ENCODE results near the gene BAX.
"Not testable (repeated sequence)": the region's sequence is repeated elsewhere in the genome, so short reads cannot be mapped to it uniquely, and the experiment has no call there.

BAX gene

DNA sequence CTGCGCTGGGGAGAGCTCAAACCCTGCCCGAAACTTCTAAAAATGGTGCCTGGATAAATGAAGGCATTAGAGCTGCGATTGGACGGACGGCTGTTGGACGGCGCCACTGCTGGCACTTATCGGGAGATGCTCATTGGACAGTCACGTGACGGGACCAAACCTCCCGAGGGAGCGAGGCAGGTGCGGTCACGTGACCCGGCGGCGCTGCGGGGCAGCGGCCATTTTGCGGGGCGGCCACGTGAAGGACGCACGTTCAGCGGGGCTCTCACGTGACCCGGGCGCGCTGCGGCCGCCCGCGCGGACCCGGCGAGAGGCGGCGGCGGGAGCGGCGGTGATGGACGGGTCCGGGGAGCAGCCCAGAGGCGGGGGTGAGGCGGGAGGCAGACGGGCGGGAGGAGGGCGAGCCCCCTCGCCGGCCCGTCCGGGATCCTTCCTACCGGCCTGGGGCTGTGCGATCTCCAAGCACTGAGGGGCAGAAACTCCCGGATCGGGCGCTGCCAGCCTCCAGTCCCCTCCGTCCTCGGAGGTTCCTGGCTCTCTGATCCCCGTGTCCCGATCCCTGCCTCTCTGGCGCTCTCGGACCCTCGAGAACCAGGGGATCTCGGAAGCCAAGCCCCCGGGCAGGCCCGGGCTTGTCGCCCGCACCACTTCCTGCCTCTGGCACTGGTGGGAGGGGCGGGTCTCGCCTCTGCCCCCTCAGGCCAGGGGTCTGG, at the start of gene BAX:
Gene BAX (plus strand): TSS at position 281 of the 713 bp plus-strand sequence. CDS start 54 bp downstream, at position 335.
- DNase-seq (ENCODE audit: insufficient read length, low spot score) (peak; percentile 98), FAIRE-seq (peak; percentile 99)

DNA sequence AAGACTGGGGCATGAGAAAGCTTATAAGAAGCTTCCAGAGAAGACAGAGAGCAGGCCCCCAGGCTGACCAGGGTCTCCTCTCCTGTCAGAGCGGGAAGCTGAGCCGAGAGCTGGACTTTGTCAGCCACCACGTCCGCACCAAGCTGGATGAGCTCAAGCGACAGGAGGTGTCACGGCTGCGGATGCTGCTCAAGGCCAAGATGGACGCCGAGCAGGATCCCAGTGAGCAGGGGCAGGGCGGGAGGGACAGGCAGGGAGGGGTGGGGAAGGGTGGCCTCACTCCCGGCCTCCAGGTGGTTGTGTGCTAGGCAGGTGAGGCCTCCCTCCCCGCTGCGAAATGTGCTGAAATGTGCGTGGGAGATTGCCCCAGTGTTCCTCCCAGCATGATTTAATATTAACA, 49.0 kb upstream of the BAX start:
- FAIRE-seq (no peak), DNase-seq (ENCODE audit: insufficient read length, low spot score) (no peak)

DNA sequence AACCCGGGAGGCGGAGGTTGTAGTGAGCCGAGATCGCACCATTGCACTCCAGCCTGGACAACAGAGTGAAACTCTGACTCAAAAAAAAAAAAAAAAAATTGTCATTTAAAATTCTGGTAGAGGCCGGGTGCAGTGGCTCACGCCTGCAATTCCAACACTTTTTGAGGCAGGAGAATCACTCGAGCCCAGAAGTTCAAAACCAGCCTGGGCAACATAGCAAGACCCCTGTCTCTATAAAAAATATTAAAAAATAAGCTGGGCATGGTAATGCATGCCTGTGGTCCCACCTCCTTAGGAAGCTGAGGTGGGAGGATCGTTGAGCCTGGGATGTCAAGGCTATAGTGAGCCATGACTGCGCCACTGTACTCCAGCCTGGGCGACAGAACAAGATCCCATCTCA, 48.4 kb upstream of the BAX start:
- DNase-seq (ENCODE audit: insufficient read length, low spot score) (no peak), FAIRE-seq (no peak)

DNA sequence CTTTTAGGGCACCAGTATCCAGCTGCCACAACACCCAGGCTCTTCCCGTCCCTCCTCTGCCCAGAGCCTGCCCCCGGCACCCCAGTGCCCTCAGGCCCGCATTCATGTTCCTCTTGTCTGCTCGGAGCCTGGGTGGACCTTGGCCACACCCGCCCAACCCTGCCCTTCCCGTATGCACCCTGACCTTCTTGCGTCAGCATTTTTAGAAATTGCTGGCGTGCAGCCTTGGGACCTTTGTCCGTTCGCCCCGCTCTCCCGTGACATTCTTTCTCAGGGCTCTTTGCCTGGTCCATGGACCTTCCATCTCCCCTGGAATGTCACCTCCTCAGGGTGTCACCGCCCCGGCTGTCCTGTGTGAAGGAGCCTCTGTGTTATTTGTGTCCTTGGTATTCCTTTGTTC, 47.0 kb upstream of the BAX start:
- DNase-seq (ENCODE audit: insufficient read length, low spot score): no peak
- FAIRE-seq: no peak

DNA sequence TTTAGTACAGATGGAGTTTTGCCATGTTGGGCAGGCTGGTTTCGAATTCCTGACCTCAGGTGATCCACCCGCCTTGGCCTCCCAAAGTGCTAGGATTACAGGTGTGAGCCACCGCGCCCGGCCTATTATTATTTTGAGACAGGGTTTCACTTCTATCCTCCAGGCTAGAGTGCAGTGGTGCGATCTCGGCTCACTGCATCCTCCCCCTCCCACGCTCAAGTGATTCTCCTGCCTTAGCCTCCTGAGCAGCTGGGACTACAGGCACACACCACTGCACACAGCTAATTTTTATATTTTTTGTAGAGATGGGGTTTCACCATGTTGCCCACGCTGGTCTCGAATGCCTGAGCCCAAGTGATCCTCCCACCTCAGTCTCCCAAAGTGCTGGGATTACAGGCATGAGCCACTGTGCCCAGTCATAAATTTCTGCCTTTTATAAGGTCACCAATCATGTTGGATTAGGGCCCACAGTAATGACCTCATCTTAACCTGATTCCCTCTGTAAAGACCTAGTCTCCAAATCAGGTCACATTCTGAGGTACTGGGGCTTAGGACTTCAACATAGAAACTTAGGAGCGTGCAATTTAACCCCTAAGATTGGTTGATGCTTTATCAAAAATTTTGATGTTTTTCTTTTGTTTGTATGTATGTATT, 45.1 kb upstream of the BAX start:
- DNase-seq (ENCODE audit: insufficient read length, low spot score); FAIRE-seq: not testable (repeated sequence)

DNA sequence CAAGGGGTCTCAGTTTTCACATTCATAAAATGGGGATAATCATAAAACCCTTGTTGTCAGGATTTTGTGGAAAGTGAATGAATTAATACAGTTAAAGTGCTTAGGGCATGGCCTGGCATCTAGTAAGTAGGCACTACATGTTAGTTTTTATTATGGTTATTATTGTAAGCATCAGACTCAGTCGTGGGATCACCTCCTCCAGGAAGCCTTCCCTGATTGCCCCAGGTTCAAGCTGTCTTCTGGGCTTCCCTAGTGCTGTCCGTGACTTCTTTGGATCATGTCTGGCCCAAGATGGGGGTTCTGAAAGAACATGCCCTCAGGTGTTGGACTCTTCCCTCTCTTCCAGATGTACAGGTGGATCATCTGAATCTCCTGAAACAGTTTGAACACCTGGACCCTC, 43.9 kb upstream of the BAX start:
- DNase-seq (ENCODE audit: insufficient read length, low spot score) (no peak), FAIRE-seq (no peak)

DNA sequence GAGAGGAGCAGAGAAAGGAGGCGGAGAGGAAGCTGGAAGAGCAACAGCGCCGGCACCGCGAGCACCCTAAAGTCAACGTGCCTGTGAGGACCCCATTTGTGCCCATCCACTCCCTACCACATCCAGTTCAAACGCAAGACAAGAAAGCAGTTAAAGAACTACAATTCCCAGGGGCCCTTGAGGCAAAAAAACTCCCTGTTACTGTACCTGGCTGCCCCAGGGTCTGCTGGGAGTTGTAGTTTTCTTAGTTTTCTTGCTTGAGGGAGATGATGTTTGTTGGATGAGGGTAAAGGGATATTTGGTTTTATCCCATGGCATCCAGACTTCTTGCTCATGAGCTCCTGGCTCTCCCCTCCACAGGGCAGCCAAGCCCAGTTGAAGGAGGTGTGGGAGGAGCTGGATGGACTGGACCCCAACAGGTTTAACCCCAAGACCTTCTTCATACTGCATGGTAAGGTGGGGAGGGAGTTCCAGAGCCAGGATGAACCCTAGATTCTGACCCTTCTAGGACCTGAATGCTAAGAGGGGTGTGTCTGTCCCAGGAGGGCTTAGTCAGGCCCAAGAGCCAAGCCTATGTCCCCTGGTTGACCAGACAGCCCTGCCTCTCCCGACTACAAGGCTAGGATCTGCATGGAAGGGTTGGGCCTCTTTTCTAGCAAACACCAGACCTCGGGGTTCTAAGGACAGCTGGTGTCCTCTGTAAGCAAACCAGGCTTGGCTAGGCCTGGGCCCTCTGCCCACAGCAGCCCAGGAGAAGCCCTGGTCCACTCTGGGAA, 41.4 kb upstream of the BAX start:
- DNase-seq (ENCODE audit: insufficient read length, low spot score): no peak
- no peak for FAIRE-seq

DNA sequence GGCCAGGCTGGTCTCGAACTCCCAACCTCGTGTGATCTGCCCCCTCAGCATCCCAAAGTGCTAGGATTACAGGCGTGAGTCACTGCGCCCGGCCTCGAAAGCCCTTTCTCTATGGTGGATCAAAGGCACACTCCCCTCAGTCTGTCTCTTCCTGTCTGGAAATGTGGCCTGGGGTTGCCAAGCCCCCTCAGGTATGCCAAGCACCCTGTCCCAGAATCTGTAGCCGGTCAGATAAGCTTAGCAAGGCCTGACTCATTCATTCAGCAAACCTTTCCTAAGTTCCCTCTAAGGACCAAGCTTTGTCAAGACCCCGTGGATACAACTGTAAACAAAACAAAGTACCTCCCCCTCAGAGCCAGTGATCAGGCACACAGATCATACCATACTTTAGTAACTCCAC, 40.5 kb upstream of the BAX start:
- DNase-seq (ENCODE audit: insufficient read length, low spot score) (no peak), FAIRE-seq (no peak)

DNA sequence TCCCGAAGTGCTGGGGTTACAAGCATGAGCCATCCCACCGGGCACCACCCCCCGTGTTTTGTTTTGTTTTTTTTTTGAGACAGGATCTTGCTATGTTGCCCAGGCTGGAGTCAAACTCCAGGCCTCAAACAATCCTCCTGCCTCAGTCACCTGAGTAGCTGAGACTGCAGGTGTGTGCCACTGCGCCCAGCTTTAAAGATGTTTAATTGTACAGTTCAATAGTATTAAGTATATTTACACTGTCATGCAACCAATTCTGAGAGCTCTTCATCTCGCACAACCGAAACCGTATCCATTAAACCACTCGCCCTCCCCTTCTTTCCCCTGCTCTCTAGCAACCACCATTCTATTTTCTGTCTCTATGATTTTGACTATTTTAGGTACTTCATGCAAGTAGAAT, 38.9 kb upstream of the BAX start:
- no peak for FAIRE-seq
- DNase-seq (ENCODE audit: insufficient read length, low spot score): no peak

DNA sequence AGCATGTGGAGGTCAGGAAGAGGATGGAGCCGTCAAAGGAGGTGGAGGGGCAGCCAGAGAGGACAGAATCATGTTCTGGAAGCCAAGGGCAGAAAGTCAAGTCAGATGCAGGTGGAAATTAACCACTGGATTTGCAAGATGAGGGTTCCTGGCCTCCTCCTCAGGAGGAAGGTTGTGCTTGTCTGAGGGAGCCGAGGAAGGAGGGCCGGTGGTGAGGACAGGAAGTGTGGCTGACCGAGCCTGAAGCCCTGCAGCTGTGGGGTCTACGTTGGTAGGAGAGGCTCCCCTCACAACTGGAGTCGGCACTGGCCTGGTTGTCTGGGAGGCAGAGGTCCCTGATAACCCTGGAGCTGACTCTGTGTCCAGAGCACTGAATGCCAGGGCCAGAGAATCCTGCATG, 36.6 kb upstream of the BAX start:
- FAIRE-seq (no peak), DNase-seq (ENCODE audit: insufficient read length, low spot score) (no peak)

DNA sequence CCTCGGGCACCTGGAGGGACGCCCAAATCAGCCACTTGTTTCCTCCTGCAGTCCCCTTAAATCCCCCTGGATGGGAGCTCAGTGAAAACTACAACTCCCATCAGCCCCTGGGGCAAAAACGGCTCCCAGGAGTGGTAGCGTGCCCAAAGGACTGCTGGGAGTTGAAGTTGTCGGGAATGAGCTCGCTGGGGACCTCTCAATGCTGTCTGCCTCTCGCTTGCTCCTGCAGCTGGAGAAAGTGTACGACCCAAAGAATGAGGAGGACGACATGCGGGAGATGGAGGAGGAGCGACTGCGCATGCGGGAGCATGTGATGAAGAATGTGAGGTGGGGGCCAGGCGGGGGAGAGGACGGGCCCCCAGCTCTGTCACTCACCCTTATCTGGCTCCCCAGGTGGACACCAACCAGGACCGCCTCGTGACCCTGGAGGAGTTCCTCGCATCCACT, 35.9 kb upstream of the BAX start:
- DNase-seq (ENCODE audit: insufficient read length, low spot score) (peak; percentile 36), FAIRE-seq (no peak)

DNA sequence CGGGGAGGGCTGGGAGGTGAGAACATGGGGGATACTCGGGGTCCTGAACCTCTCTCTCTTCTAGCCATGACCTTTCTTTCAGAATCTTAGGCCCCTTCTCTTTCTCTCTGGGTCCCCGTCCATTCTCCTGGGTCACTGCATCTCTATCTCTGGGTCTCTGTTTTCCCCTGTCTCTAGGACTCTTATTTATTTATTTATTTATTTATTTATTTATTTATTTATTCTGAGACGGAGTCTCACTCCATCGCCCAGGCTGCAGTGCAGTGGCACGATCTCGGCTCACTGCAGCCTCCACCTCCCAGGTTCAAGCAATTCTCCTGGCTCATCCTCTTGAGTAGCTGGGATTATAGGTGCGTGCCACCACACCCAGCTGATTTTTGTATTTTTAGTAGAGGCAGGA, 35.4 kb upstream of the BAX start:
- FAIRE-seq; DNase-seq (ENCODE audit: insufficient read length, low spot score): not testable (repeated sequence)

DNA sequence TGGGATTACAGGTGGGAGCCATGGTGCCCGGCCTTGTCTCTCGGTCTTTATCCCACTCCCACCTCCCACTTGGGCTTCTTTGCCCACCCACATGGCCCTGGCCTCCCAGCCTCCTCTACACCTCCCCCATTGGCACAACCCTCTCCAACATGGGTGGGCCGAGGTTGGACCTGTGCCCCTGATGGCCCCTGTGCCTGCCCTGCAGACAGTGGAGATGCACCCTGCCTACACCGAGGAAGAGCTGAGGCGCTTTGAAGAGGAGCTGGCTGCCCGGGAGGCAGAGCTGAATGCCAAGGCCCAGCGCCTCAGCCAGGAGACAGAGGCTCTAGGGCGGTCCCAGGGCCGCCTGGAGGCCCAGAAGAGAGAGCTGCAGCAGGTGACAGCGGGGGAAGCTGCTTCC, 33.7 kb upstream of the BAX start:
- FAIRE-seq: no peak
- no peak for DNase-seq (ENCODE audit: insufficient read length, low spot score)

DNA sequence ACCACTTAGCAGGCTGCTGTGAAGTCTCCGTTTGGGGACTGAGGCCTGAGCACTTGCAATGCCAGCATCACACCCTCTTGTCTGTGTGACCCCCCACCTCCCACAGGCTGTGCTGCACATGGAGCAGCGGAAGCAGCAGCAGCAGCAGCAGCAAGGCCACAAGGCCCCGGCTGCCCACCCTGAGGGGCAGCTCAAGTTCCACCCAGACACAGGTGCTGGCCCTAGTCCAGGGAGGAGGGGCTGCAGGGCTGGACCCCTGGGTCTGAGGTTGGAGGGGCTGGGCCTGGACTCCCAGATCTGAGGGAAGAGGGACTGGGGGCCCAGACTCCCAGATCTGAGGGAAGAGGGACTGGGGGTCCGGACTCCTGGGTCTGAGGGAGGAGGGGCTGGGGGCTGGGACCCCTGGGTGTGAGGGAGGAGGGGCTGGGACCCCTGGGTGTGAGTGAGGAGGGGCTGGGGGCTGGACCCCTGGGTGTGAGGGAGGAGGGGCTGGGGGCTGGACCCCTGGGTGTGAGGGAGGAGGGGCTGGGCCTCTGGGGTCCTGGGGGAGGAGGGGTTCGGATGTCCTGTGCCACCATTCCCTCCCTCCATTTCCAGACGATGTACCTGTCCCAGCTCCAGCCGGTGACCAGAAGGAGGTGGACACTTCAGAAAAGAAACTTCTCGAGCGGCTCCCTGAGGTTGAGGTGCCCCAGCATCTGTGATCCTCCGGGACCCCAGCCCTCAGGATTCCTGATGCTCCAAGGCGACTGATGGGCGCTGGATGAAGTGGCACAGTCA, 32.8 kb upstream of the BAX start:
- DNase-seq (ENCODE audit: insufficient read length, low spot score) (no peak), FAIRE-seq (no peak)

DNA sequence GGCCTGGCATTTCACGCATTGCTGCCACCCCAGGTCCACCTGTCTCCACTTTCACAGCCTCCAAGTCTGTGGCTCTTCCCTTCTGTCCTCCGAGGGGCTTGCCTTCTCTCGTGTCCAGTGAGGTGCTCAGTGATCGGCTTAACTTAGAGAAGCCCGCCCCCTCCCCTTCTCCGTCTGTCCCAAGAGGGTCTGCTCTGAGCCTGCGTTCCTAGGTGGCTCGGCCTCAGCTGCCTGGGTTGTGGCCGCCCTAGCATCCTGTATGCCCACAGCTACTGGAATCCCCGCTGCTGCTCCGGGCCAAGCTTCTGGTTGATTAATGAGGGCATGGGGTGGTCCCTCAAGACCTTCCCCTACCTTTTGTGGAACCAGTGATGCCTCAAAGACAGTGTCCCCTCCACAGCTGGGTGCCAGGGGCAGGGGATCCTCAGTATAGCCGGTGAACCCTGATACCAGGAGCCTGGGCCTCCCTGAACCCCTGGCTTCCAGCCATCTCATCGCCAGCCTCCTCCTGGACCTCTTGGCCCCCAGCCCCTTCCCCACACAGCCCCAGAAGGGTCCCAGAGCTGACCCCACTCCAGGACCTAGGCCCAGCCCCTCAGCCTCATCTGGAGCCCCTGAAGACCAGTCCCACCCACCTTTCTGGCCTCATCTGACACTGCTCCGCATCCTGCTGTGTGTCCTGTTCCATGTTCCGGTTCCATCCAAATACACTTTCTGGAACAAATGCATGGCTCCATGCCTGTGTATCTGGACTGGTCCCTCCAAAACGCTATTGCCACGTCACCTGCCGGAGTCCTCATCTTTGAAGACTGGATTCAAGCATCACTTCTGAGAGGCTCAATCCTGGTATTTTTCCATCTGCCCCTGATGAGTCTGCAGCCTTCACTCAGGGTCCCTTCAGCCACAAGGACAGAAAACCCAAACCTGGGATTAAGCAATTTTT, 31.9 kb upstream of the BAX start:
- no peak for DNase-seq (ENCODE audit: insufficient read length, low spot score)
- no peak for FAIRE-seq

DNA sequence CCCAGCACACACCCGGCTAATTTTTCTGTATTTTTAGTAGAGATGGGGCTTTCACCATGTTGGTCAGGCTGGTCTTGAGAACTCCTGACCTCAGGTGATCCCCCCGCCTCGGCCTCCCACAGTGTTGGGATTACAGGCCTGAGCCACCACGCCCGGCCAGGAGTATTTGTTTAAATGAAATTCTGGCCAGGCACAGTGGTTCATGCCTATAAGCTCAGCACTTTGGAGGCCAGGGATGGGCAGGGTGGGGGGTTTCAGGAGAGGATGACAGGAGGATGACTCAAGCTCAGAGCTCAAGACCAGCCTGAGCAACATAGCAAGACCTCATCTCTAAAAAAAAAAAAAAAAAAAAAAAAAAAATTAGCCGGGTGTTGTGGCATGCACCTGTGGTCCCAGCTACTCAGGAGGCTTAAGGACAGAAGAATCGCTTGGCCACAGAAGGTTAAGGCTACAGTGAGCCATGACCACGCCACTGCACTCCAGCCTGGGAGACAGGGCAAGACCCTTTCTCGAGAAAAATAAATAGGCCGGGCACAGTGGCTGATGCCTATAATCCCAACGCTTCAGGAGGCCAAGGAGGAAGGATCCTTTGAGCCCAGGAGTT, 29.3 kb upstream of the BAX start:
- FAIRE-seq (no peak), DNase-seq (ENCODE audit: insufficient read length, low spot score) (no peak)

DNA sequence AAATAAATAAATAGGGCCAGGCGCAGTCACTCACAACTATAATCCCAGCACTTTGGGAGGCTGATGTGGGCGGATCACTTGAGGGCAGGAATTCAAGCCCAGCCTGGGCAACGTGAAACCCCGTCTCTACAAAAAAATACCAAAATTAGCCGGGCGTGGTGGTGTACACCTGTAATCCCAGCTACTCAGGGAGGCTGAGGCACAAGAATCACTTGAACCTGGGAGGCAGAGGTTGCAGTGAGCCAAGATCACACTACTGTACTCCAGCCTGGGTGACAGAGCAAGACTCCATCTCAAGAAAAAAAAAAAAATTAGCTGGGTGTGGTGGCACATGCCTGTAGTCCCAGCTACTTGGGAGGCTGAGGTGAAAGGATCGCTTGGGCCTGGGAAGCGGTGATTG, 28.8 kb upstream of the BAX start:
- DNase-seq (ENCODE audit: insufficient read length, low spot score); FAIRE-seq: not testable (repeated sequence)

DNA sequence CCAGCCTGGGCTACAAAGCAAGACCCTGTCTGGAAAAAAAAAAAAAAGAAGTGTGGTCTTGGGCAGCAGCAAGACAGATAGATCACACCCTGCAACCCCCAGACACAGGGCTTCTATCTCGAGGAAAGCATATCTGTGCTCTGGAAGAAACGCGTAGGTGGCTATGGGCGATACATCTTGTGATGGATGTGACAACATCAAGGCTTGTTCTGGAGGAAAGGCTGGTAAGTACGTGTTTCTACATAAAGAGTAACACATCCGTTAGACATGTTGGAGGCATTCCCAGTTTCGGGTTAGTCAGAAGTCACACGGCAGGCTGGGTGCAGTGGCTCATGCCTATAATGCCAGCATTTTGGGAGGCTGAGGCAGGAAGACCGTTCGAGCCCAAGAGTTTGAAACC, 27.8 kb upstream of the BAX start:
- DNase-seq (ENCODE audit: insufficient read length, low spot score) (peak; percentile 67), FAIRE-seq (peak; percentile 13)

DNA sequence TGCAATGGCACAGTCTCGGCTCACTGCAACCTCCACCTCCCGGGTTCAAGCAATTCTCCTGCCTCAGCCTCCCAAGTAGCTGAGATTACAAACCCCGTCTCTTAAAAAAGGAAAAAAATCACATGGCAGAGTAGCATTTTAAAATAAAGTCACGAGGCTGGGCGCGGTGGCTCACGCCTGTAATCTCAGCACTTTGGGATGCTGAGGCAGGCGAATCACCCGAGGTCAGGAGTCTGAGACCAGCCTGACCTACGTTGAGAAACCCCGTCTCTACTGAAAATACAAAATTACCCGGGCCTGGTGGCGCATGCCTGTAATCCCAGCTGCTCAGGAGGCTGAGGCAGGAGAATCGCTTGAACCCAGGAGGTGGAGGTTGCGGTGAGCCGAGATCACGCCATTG, 27.0 kb upstream of the BAX start:
- not testable (repeated sequence) for DNase-seq (ENCODE audit: insufficient read length, low spot score); FAIRE-seq
